Loucy (cell line): ENCODE results near the gene MPZL1.

Experiments
- H2AFZ ChIP-seq: fragments of 200-600 bp; sonication (generic); 2 replicates; pipeline ENCODE4 v1.6.0; 2016; ENCODE audit warnings: antibody characterized with exemption, mild to moderate bottlenecking, low read length, moderate library complexity
- H3F3A ChIP-seq: fragments of 200-600 bp; 2 replicates; pipeline ENCODE4 v1.6.0; 2016; ENCODE audit warnings: antibody characterized with exemption, low read depth, mild to moderate bottlenecking
- H3K27me3 ChIP-seq: fragments of 200-600 bp; sonication (generic); 2 replicates; pipeline ENCODE4 v1.6.1; 2014; ENCODE audit warnings: low read length, mild to moderate bottlenecking; ENCODE audit not compliant: insufficient read depth, poor library complexity, severe bottlenecking
- H3K36me3 ChIP-seq: fragments of 200-600 bp; sonication (generic); 2 replicates; pipeline ENCODE4 v1.6.1; 2016; ENCODE audit warnings: low read length; ENCODE audit not compliant: insufficient read depth
- H3K4me1 ChIP-seq: fragments of 200-600 bp; sonication (generic); 2 replicates; pipeline ENCODE4 v1.5.1; 2014; ENCODE audit warnings: low read length, mild to moderate bottlenecking; ENCODE audit not compliant: insufficient read depth, poor library complexity, severe bottlenecking
- H3K4me2 ChIP-seq: fragments of 200-600 bp; sonication (generic); 2 replicates; pipeline ENCODE4 v1.6.0; 2014; ENCODE audit warnings: antibody characterized with exemption, low read length, low read depth, mild to moderate bottlenecking; ENCODE audit not compliant: poor library complexity, severe bottlenecking
- H3K4me3 ChIP-seq: fragments of 200-600 bp; sonication (generic); 2 replicates; pipeline ENCODE4 v1.5.1; 2014; ENCODE audit warnings: low read length, mild to moderate bottlenecking, mixed read lengths; ENCODE audit not compliant: poor library complexity, severe bottlenecking
- H3K79me2 ChIP-seq: fragments of 200-600 bp; sonication (generic); 2 replicates; pipeline ENCODE4 v1.6.1; 2014; ENCODE audit warnings: low read length; ENCODE audit not compliant: insufficient read depth
- H3K9ac ChIP-seq: fragments of 200-600 bp; sonication (generic); 2 replicates; pipeline ENCODE4 v1.6.0; 2014; ENCODE audit warnings: mild to moderate bottlenecking, low read depth, low read length, moderate library complexity; ENCODE audit not compliant: poor library complexity, severe bottlenecking
- H3K9me2 ChIP-seq: fragments of 200-600 bp; sonication (generic); replicated peaks from 2 replicates; pipeline ENCODE4 v1.6.1; 2016; ENCODE audit warnings: low read depth, low read length, mixed read lengths
- H3K9me3 ChIP-seq: fragments of 200-600 bp; sonication (generic); 2 replicates; pipeline ENCODE4 v1.6.1; 2014; ENCODE audit warnings: mild to moderate bottlenecking, antibody characterized with exemption, low read length, low read depth; ENCODE audit not compliant: insufficient read depth
- H4K20me1 ChIP-seq: fragments of 200-600 bp; sonication (generic); 2 replicates; pipeline ENCODE4 v1.6.0; 2014; ENCODE audit warnings: antibody characterized with exemption, low read length, mild to moderate bottlenecking; ENCODE audit not compliant: insufficient read depth, poor library complexity, severe bottlenecking
- EZH2phosphoT487 ChIP-seq: fragments of 200-600 bp; IDR thresholded peaks from 2 replicates; pipeline ENCODE4 v1.6.1; 2018; ENCODE audit warnings: antibody characterized with exemption, mild to moderate bottlenecking, moderate library complexity, borderline replicate concordance
- TF ChIP-seq, protein P1 (sequence below): fragments of 200-600 bp; sonication (generic); conservative IDR thresholded peaks from 2 replicates; pipeline ENCODE4 v1.5.1; 2014; ENCODE audit warnings: mild to moderate bottlenecking, antibody characterized with exemption, low read length

MPZL1 gene

DNA sequence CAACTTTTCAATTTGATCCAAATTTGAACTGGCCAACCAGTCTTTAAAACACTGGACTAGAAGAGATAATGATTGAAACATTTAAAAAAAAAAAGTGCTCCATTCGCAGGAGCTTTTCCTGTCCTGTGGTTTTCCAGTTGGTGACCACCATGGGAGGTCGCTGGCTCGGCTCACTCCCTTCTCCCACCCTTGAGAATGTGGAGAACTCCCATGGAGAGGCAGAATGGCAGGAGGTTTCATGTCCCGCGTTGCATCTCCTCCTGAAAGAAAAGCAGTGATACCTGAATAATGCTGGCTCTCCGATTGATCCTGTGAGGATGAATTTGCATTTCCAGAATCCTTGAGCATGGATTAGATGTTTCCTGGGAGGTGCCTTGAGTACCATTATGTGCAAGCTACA, 16.5 kb upstream of the MPZL1 start:
- TF ChIP-seq, protein P1, sequence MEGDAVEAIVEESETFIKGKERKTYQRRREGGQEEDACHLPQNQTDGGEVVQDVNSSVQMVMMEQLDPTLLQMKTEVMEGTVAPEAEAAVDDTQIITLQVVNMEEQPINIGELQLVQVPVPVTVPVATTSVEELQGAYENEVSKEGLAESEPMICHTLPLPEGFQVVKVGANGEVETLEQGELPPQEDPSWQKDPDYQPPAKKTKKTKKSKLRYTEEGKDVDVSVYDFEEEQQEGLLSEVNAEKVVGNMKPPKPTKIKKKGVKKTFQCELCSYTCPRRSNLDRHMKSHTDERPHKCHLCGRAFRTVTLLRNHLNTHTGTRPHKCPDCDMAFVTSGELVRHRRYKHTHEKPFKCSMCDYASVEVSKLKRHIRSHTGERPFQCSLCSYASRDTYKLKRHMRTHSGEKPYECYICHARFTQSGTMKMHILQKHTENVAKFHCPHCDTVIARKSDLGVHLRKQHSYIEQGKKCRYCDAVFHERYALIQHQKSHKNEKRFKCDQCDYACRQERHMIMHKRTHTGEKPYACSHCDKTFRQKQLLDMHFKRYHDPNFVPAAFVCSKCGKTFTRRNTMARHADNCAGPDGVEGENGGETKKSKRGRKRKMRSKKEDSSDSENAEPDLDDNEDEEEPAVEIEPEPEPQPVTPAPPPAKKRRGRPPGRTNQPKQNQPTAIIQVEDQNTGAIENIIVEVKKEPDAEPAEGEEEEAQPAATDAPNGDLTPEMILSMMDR = no peak
- no peak for TF ChIP-seq EZH2phosphoT487
- H3K36me3 ChIP-seq = peaks cover 24% of the 10 kb centered on the region; the same call in 1 of the 2 replicates
- H3K79me2 ChIP-seq = no peaks in the 10 kb centered on the region
- no peaks in the 10 kb centered on the region for H3K27me3 ChIP-seq
- no peak overlapping the region for H2AFZ ChIP-seq
- peaks cover 7% of the 10 kb centered on the region for H3K4me1 ChIP-seq
- H3K9ac ChIP-seq = no peak overlapping the region
- H3K4me3 ChIP-seq = no peak overlapping the region
- no peaks in the 10 kb centered on the region for H3K9me2 ChIP-seq
- H3K9me3 ChIP-seq = no peaks in the 10 kb centered on the region
- no peaks in the 10 kb centered on the region for H3F3A ChIP-seq
- no peaks in the 10 kb centered on the region for H4K20me1 ChIP-seq
- no peak overlapping the region for H3K4me2 ChIP-seq

DNA sequence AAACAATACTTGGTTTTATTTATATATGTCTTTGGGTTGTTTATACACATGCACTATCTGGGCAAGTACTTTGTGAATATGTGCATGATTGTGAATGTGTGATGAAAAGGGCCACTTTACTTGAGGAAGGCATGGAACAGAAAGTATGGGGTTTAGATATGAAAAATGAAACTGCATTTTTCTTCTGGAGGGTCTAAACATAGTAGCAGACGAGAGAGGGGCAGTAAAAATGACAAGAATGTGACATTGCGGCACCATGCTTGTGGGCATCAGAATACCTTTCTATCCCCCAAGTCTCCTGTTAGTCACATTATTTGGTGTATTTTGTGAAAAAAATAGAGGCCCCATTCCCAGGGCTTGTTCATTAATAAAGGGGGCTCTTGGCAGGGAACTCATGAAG, 15.4 kb upstream of the MPZL1 start:
- H3K9me2 ChIP-seq = no peaks in the 10 kb centered on the region
- no peak overlapping the region for H2AFZ ChIP-seq
- H3K9ac ChIP-seq = no peak overlapping the region
- no peaks in the 10 kb centered on the region for H3K27me3 ChIP-seq
- peaks cover 7% of the 10 kb centered on the region for H3K4me1 ChIP-seq
- H3K4me3 ChIP-seq = no peak overlapping the region
- H3F3A ChIP-seq = no peaks in the 10 kb centered on the region
- peaks cover 23% of the 10 kb centered on the region; the same call in 1 of the 2 replicates for H3K36me3 ChIP-seq
- no peaks in the 10 kb centered on the region for H3K9me3 ChIP-seq
- no peaks in the 10 kb centered on the region for H3K79me2 ChIP-seq
- H3K4me2 ChIP-seq = no peak overlapping the region
- H4K20me1 ChIP-seq = no peaks in the 10 kb centered on the region
- no peak for TF ChIP-seq EZH2phosphoT487
- TF ChIP-seq, protein P1 = no peak

DNA sequence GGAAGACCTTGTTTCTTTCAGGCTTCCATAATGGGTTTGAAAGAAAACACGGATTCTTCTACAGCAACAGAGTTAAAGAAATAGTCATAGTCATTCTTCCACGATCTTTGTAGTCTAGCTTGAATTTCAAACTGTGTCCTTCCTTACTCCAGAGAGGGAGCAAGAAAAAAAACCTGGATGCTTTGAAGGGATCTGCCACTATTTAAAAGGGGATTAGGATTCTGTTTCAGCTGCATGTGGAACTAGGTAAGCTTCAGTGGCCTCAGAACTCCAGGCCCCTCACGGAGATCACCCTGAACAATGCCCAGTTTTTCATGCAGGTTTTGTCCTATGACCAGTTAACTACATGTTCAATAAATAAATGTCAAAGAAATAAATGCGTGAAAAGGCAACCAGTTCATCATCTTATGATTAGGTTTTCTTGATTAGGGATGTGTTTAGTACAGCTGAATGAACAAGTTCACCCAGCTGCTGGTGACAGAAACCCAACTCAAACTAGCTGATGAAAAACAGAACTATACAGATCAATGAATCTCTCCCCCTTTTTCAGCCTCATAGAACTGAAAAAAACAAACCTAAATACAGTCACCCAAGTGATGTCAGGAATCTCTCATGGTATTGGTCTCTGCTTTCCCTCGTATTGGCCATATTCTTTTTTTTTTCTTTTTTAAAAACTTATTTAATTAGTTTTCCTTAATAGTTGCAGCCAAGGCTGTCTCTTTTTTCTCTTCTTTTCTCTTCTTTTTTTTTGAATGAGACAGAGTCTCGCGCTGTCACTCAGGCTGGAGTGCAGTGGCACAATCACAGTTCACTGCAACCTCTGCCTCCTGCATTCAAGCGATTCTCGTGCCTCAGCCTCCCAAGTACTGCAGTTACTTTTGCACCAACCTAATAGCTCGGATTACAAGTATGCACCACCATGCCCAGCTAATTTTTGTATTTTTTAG, 14.6 kb upstream of the MPZL1 start:
- H3K79me2 ChIP-seq = no peaks in the 10 kb centered on the region
- no peaks in the 10 kb centered on the region for H3K9me2 ChIP-seq
- no peak overlapping the region for H3K4me3 ChIP-seq
- H3K4me1 ChIP-seq = peaks cover 7% of the 10 kb centered on the region
- no peak for TF ChIP-seq EZH2phosphoT487
- TF ChIP-seq, protein P1 = no peak
- no peak overlapping the region for H2AFZ ChIP-seq
- no peaks in the 10 kb centered on the region for H3K9me3 ChIP-seq
- H3K36me3 ChIP-seq = peaks cover 20% of the 10 kb centered on the region; the same call in 1 of the 2 replicates
- no peaks in the 10 kb centered on the region for H4K20me1 ChIP-seq
- H3K27me3 ChIP-seq = no peaks in the 10 kb centered on the region
- no peak overlapping the region for H3K9ac ChIP-seq
- no peaks in the 10 kb centered on the region for H3F3A ChIP-seq
- no peak overlapping the region for H3K4me2 ChIP-seq
